ENCODE results near the gene CACNA1G.

The CACNA1G gene

DNA sequence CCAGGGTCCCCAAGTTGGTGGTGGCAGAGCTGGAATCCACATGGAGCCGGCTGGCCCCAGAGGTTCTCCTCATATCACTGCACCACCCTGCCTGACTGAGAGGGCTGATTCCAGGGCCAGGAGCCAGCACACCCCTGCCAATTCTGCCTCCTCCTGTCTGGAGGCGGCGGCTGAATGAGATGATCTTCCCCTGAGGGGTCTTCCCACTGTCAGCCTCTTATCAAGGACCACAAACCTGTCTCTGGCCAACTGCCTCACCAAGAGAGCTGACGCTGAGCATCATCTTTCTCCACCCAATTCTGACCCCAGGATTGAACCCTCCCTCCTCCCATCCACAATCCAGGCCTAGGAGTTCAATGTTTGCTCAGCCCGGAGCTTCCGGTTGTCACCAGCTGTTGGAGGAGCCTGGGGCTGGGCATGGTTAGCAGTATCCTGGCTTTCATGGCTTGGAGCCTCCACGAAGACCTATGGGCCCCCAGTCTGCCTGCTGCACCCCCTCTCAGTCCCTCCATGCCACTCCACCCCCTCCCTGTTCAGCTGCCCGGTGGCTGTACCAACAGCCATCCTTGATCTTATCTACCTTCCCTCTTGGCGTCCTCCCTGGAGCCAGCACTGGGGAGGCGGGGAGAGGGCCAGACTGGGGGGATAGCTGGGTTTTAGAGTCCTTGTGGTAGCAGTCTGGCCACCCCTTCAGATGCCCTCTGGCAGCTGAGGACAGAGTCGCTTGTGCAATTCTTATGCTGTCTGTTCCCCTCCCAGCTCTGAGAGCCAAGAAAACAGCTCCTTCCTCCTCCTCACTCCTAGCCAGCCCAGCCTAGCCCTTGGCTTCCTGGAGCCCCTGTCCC is 99.7 kb downstream of the CACNA1G start:
- peak in 1 of 2 donors; percentile 30 for DNase-seq

- no peak for DNase-seq
Measured at GRCh38 chr17:50660887-50661345, 100.4 kb downstream of the CACNA1G start.

DNA sequence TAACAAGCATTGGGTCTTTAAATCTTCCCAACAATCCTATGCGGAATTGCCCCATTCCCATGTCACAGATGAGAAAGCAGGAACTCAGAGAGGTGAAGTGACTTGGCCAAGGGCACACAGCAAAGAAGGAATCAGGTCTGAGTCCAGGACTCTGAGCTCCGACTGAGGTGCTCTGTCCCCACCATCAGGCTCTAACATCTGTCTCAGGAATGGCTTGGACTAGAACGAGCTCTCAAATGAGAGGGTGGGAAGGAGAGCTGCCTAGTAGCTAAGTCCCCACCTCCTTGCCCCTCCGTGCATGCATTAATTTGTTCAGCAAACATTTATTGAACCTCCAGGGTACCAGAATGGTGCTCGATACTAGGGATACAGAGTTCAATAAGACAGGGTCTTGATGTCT is 100.8 kb downstream of the CACNA1G start:
- DNase-seq, result no peak

DNA sequence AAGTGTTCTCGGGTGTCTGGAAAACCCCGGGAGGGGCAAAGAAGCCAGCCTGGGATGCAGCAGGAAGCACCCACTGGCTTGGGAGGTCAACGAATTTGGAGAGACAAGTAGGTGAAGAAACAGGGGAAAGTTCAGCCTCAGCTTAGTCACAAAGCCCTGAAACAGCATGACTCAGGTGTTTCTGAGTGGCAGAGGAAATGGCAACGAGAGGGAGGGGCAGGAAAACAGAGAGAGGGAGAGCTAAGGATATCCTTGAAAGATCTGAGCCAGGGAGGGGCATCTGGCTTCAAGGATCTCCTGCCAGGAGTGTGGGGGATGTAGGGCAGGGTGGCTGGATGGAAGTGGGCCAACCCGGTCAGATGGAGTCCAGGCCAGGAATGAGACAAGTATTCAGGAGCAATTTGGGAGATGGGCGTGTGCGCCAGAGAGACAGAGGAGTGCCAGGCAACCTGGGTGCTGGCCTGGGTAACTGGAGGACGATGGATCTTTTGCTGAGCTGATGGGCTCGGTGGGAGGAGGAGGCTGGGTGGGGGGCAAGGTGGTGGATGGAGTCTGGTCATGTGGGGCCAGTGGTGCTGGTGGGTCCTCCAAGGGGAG is 101.4 kb downstream of the CACNA1G start:
- peak; percentile 13 to 57 for DNase-seq

GRCh38 chr17:50662632-50663225 is 102.2 kb downstream of the CACNA1G start:
- DNase-seq, result no peak

DNA sequence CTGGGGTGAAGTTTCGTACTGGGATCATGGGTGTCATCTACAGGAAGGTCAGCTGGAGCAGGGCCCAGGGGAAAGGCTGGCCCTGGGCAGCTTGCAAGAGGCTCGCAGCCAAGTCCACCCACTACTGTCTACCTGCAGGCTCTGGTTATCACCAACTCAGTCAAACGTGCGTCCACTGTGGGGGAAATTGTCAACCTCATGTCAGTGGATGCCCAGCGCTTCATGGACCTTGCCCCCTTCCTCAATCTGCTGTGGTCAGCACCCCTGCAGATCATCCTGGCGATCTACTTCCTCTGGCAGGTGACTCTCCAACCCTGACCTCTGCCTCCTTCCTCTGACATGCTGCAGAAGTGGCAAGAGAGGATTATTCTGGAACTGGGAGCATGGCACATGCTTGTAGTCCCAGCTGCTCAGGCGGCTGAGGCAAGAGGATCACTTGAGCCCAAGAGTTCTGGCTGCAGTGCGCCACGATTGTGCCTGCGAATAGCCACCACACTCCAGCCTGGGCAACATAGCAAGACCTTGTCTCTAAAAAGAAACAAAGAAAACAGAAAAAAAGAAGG is 103.4 kb downstream of the CACNA1G start:
- DNase-seq, result no peak

DNA sequence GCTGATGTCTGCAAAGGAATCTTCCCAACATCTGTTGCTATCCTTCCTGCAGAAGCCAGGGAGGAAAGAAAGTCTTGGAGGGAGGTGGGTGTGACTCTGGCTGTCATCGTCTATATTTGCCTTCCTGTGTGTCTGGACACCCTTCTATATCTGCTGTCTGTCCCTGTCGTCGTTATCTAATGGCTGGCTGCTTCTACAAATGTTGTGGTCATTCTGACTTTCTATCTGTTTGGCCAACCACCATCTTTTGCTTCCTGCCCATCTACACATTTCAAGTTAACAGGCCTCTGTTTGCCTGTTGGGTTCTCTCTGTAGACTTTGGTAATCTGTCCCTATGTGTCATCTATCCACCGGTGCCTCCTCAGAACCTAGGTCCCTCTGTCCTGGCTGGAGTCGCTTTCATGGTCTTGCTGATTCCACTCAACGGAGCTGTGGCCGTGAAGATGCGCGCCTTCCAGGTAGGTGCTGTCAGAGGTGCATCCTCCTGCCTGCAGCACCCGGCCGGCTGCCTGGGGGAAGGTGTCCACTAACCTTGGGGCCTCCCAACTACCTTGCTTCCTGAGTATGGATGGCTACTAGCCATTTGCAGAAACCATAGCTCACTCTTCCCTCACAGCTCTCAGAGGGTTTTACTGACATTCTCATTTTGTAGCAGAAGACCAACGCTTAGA is 104.4 kb downstream of the CACNA1G start:
- no peak for DNase-seq

DNA sequence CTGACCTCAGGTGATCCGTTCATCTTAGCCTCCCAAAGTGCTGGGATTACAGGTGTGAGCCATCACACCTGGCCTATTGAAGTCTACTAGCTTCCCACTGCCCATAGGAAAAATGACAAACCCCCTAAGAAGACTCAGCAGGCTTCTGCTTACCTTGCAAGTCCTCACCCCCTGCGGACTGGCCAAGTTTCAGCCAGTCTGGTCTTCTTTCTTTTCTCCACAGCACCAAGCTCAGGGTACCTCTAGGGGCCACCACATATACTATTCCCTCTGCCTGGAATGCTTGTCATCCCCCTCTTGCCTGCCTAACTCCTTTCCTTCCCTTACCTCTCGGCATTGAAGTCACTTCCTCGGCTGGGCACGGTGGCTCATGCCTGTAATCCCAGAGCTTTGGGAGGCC is 105.3 kb downstream of the CACNA1G start:
- DNase-seq, result no peak

DNA sequence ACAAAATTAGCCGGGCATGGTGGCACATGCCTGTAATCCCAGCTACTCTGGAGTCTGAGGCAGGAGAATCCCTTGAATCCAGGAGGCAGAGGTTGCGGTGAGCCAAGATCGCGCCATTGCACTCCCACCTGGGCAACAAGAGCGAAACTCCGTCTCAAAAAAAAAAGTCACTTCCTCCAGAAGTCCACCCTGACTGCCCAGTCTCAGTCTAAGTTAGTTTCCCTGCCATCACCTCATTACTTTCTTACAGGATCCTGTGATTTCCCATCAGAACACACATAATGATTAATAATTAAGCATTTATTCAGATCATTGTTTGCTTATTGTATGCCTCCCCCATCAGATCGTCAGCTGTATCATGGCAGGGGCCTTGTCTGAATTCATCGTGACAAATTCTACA is 105.8 kb downstream of the CACNA1G start:
- DNase-seq, result no peak

GRCh38 chr17:50667259-50668024 is 106.9 kb downstream of the CACNA1G start:
- DNase-seq, result no peak

GRCh38 chr17:50668025-50668837 is 107.7 kb downstream of the CACNA1G start:
- DNase-seq, result no peak

GRCh38 chr17:50668838-50669581 is 108.5 kb downstream of the CACNA1G start:
- DNase-seq, result no peak

DNA sequence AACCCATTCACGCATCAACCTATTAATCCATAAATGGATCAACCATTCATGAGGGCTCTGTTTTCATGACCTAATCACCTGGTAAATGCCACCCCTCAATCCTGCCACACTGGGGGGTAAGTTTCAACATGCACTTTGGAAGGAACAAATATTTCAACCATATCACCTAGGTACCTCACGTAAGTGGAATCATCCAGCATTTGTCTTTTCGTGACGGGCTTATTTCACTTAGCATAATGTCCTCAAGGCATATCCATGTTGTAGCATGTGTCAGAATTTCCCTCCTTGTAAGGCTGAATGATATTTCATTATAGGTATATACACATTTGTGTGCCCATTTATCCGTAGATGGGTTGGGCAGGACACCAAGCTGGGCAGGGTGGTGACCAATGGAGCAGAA is 111.6 kb downstream of the CACNA1G start:
- DNase-seq, result no peak

DNA sequence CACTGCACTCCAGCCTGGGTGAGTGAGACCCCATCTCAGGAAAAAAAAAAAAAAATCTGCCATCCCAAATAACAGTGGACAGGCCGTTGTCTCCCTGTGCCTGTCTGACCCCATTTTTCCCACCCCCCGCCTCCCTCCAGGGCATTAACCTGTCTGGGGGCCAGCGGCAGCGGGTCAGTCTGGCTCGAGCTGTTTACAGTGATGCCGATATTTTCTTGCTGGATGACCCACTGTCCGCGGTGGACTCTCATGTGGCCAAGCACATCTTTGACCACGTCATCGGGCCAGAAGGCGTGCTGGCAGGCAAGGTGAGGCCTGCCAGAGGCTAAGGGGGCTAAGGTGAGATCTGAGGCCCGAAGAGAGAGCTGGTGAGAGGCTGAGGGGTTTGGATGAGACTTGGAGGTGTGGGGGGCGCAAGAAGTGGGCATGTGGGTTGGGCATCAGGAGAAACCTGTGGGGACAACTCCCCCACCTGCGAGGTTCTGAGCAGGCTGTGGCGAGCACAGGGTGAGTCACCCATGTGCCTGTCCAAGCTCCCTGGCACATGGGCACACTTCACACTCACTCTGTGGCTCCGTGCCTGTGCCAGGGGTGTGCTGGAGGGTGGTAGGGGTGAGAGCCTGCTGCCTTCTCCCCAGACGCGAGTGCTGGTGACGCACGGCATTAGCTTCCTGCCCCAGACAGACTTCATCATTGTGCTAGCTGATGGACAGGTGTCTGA is 112.5 kb downstream of the CACNA1G start:
- no peak for DNase-seq

DNA sequence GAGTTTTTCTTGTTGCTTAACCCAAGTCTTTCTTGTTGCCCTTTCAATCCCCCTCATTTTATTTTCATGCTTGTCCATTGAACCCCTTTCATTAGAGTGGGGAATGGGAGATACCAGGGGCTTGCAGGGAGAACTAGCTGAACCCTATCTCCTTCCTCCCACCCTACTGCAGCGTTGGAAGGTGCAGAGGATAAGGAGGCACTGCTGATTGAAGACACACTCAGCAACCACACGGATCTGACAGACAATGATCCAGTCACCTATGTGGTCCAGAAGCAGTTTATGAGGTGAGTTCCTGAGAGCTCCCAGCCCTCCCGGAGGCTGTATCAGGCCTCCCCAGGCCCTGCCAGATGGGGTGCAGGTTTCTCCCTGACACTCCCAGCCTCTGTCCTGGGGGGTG is 114.7 kb downstream of the CACNA1G start:
- DNase-seq, result no peak

DNA sequence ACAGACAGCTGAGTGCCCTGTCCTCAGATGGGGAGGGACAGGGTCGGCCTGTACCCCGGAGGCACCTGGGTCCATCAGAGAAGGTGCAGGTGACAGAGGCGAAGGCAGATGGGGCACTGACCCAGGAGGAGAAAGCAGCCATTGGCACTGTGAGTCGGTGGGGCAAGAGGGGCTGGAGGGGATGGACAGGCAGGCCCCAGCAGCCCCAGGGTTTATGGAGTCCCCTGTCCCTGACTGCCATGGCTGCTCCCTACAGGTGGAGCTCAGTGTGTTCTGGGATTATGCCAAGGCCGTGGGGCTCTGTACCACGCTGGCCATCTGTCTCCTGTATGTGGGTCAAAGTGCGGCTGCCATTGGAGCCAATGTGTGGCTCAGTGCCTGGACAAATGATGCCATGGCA is 115.1 kb downstream of the CACNA1G start:
- DNase-seq, result no peak

DNA sequence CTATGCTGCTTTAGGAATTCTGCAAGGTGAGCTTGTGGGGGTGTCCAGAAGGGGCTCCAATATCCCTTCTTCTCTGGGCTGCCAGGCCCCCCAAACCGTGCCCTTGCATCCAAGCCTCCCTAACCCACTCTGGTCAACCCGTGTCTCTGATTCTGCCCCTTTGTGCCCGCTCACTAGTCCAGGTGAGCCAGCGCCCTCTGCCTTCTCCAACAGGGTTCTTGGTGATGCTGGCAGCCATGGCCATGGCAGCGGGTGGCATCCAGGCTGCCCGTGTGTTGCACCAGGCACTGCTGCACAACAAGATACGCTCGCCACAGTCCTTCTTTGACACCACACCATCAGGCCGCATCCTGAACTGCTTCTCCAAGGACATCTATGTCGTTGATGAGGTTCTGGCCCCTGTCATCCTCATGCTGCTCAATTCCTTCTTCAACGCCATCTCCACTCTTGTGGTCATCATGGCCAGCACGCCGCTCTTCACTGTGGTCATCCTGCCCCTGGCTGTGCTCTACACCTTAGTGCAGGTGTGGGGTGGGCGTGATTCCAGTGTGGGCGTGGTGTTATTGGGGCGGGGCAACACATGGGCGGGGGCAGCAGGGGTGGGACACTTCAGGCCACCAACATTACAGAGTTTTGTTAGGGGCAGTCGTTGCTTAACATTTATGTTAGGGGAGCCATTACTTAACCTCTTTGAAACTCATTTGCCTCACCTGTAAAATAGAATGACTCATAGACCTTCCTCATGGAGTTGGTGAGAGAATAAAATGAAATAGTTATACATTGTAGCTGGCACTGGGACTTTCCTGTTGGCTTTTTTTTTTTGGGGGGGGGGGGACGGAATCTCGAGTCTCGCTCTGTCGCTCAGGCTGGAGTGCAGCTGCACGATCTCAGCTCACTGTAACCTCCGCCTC is 115.8 kb downstream of the CACNA1G start:
- DNase-seq, result no peak

All from bone marrow (tissue), 2 donors.